Osteoblast (primary cell): ENCODE measurements around the gene CCDC106. TPM values are rescaled to one million over a fixed set of nuclear protein-coding genes. Genes with fewer than 3 reads are reported as not detected.
A peak's percentile ranks its signal among the peaks of the same experiment; 100 is the strongest.

Source experiments
- DNase-seq: peaks from one replicate; pipeline ENCODE4 v3.0.0; 2011; ENCODE audit warnings: low spot score, mixed read lengths; ENCODE audit not compliant: insufficient read length; ENCODE audit errors: missing footprints
- H2AFZ ChIP-seq: 2 replicates; pipeline ENCODE4 v1.6.0; 2011; ENCODE audit warnings: mild to moderate bottlenecking, low read length
- H3K27ac ChIP-seq: 2 replicates; pipeline ENCODE4 v1.5.1; 2011; ENCODE audit warnings: mild to moderate bottlenecking, low read depth, low read length, moderate library complexity
- H3K27me3 ChIP-seq: 2 replicates; pipeline ENCODE4 v1.6.0; 2012; ENCODE audit warnings: mild to moderate bottlenecking, control low read depth, inconsistent platforms, low read length, moderate library complexity; ENCODE audit not compliant: insufficient read depth
- H3K36me3 ChIP-seq: 2 replicates; pipeline ENCODE4 v1.5.1; 2011; ENCODE audit warnings: mild to moderate bottlenecking, low read length, control low read depth, moderate library complexity; ENCODE audit not compliant: insufficient read depth
- H3K4me1 ChIP-seq: 2 replicates; pipeline ENCODE4 v1.5.1; 2011; ENCODE audit warnings: mild to moderate bottlenecking, low read length, control low read depth, moderate library complexity; ENCODE audit not compliant: insufficient read depth
- H3K4me2 ChIP-seq: 2 replicates; pipeline ENCODE4 v1.6.0; 2011; ENCODE audit warnings: mild to moderate bottlenecking, low read length; ENCODE audit not compliant: insufficient read depth
- H3K4me3 ChIP-seq: fragments of 200-600 bp; sonication (generic); 3 replicates; pipeline ENCODE4 v1.5.1; 2012; ENCODE audit warnings: mild to moderate bottlenecking, low read length, inconsistent platforms; ENCODE audit not compliant: insufficient read depth
- H3K79me2 ChIP-seq: 2 replicates; pipeline ENCODE4 v1.6.0; 2012; ENCODE audit warnings: mild to moderate bottlenecking, low read length, control low read depth, inconsistent platforms; ENCODE audit not compliant: insufficient read depth
- H3K9me3 ChIP-seq: 2 replicates; pipeline ENCODE4 v1.5.1; 2011; ENCODE audit warnings: low read depth, low read length, control low read depth
- H4K20me1 ChIP-seq: 2 replicates; pipeline ENCODE4 v1.6.0; 2012; ENCODE audit warnings: mild to moderate bottlenecking, low read length, control low read depth; ENCODE audit not compliant: insufficient read depth
- CTCF ChIP-seq: IDR thresholded peaks from 2 replicates; pipeline ENCODE4 v1.5.1; 2011; ENCODE audit warnings: mild to moderate bottlenecking, low read depth, low read length, moderate library complexity; ENCODE audit errors: extremely low read depth
- total RNA-seq: library from RNA; depleted of rRNA; stranded (reverse); fragments of >200 nt; gene quantifications from 2 replicates; pipeline ENCODE4 v1.2.3, GENCODE V29; 2012

CCDC106 gene
- total RNA-seq, 1 donor: 10.5 TPM

- Histone ChIP-seq H3K9me3 (no peaks in the 10 kb centered on the region), H3K79me2 (peaks cover 89% of the 10 kb centered on the region), H3K4me2 (peak overlapping the region; percentile 98), H3K27ac (peak overlapping the region; percentile 85), H3K27me3 (no peaks in the 10 kb centered on the region), H4K20me1 (peaks cover 78% of the 10 kb centered on the region), H3K4me3 (peak overlapping the region; percentile 97), H3K36me3 (peaks cover 37% of the 10 kb centered on the region), H2AFZ (peak overlapping the region; percentile 74), H3K4me1 (peaks cover 32% of the 10 kb centered on the region)
- no peak for TF ChIP-seq CTCF
- DNase-seq: no peak
Measured at GRCh38 chr19:55675661-55676354, 27.8 kb downstream of the CCDC106 start.

DNA sequence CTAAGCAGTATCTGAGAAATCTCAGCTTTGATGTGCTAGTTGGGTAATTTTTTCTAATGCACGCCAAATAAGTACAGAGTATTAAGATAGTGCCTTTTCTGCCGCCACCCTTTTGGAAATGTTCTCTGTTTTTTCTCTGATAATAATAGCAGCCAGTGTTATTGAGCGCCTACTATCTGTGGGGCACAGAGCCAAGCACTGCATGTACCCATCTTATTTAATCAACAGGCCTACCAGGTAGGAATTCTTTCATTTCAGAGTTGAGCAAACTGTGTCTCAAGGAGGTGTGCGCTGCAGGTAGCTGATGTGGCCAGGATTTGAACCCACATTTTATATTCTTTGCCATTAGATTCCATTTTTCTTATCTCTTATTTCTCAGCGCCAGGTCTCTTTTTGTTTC is 28.4 kb downstream of the CCDC106 start:
- H2AFZ ChIP-seq: no peak overlapping the region
- H3K4me1 ChIP-seq: peaks cover 31% of the 10 kb centered on the region
- peaks cover 78% of the 10 kb centered on the region for H4K20me1 ChIP-seq
- H3K79me2 ChIP-seq: peaks cover 89% of the 10 kb centered on the region
- peaks cover 34% of the 10 kb centered on the region for H3K36me3 ChIP-seq
- H3K4me2 ChIP-seq: peak overlapping the region; percentile 98
- peak; percentile 20 for TF ChIP-seq CTCF
- H3K9me3 ChIP-seq: no peaks in the 10 kb centered on the region
- H3K4me3 ChIP-seq: peak overlapping the region; percentile 97
- no peak for DNase-seq
- H3K27me3 ChIP-seq: no peaks in the 10 kb centered on the region
- peak overlapping the region; percentile 85 for H3K27ac ChIP-seq

DNA sequence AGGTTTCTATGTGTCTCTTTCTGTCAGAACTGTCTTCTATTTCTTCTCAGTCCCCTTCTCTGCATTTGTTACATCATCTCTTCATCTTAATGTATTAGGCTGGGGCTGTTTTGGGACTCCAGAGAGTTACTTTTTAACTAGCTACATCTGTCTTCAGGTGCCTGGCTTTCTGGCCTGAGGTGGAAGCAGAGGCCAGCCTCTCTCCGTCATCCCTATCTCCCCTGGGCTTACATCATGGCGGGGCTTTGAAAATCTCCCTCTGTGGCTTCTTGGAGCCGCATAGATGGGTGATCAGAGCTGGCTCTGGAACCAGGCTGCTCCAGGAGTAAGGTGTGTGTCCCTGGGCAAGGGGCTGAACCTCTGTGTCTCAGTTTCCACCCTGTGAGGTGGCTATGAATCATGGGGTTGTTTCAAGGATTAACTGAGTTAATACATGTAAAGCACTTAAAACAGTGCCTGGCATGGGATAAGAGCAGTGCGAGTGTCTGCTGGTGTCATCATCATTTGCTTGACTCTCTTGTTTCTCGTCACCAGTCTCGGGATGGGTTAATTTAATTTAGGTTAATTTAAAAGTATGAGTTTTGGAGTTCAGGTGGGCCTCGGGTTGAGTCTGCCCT is 29.0 kb downstream of the CCDC106 start:
- no peak for TF ChIP-seq CTCF
- Histone ChIP-seq H3K4me2 (peak overlapping the region; percentile 98), H2AFZ (no peak overlapping the region), H3K79me2 (peaks cover 92% of the 10 kb centered on the region), H3K9me3 (no peaks in the 10 kb centered on the region), H3K27ac (peak overlapping the region; percentile 85), H3K27me3 (no peaks in the 10 kb centered on the region), H4K20me1 (peaks cover 79% of the 10 kb centered on the region), H3K36me3 (peaks cover 36% of the 10 kb centered on the region), H3K4me3 (no peak overlapping the region), H3K4me1 (peaks cover 28% of the 10 kb centered on the region)
- DNase-seq: no peak

GRCh38 chr19:55677572-55678028 is 29.6 kb downstream of the CCDC106 start:
- no peak for DNase-seq
- Histone ChIP-seq H3K4me1 (peaks cover 22% of the 10 kb centered on the region), H3K36me3 (peaks cover 41% of the 10 kb centered on the region), H3K79me2 (peaks cover 93% of the 10 kb centered on the region), H3K27ac (no peak overlapping the region), H3K4me2 (peak overlapping the region; percentile 16), H4K20me1 (peaks cover 80% of the 10 kb centered on the region), H3K9me3 (no peaks in the 10 kb centered on the region), H2AFZ (no peak overlapping the region), H3K4me3 (no peak overlapping the region), H3K27me3 (no peaks in the 10 kb centered on the region)
- TF ChIP-seq CTCF: no peak
